Brain microvascular endothelial cell (primary cell): ENCODE data around the gene KISS1.

ENCODE experiments used
- DNase-seq: peaks from one replicate; pipeline ENCODE4 v3.0.0-alpha.2; 2020
- H3K27ac ChIP-seq: fragments of 250-450 bp; sonication (Bioruptor Pico); 2 replicates; pipeline ENCODE4 v1.5.1; 2020; ENCODE audit warnings: mild to moderate bottlenecking, moderate library complexity
- H3K27me3 ChIP-seq: fragments of 250-450 bp; sonication (Bioruptor Pico); replicated peaks from 2 replicates; pipeline ENCODE4 v1.5.1; 2020; ENCODE audit warnings: mild to moderate bottlenecking
- H3K36me3 ChIP-seq: fragments of 250-450 bp; sonication (Bioruptor Pico); replicated peaks from 2 replicates; pipeline ENCODE4 v1.5.1; 2020; ENCODE audit warnings: mild to moderate bottlenecking
- H3K4me3 ChIP-seq: 2 replicates; pipeline ENCODE4 v1.5.1; 2011; ENCODE audit warnings: low read depth, mild to moderate bottlenecking, control low read depth, low read length, moderate library complexity
- CTCF ChIP-seq: IDR thresholded peaks from 2 replicates; pipeline ENCODE4 v1.5.1; 2011; ENCODE audit warnings: low read depth, mild to moderate bottlenecking, moderate library complexity, low read length, control low read depth, inconsistent platforms; ENCODE audit errors: missing control alignments
- in situ Hi-C: cut with HindIII; loops from 2 replicates; pipeline ENCODE4 v1.10.0; 2017; ENCODE audit warnings: low sequenced_read_pairs, low pct_ligation_motif_present

Gene KISS1

DNA sequence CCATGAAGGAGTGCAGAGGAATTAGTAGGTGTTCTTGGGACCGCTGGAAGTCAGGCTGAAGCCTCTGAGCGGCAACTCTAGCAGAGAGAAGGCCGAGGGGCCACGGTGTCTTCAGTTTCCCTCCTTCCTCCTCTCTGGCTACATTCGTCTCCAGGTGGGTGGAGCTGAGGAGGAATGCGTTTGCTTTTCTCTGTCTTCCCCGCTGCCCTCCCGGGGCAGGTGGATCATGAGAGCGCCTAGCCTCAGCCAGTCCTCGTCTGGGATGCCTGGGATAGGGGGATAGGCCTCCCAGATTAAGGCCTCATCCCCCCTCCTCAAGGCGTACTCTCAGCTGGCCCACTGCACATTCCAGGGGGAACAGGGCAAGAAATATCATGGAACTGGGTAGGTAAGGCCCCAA lies 25.0 kb upstream of the KISS1 start:
- H3K27me3 ChIP-seq = peaks cover 3% of the 10 kb centered on the region
- no peak overlapping the region for H3K27ac ChIP-seq
- DNase-seq = no peak
- H3K36me3 ChIP-seq = no peaks in the 10 kb centered on the region
- in situ Hi-C loops = no loop called here
- no peak overlapping the region for H3K4me3 ChIP-seq
- TF ChIP-seq CTCF = no peak

- no peak for TF ChIP-seq CTCF
- Histone ChIP-seq H3K36me3 (no peaks in the 10 kb centered on the region), H3K27ac (no peak overlapping the region), H3K4me3 (no peak overlapping the region), H3K27me3 (peaks cover 4% of the 10 kb centered on the region)
- in situ Hi-C loops = no loop called here
- no peak for DNase-seq
Measured at GRCh38 chr1:204219971-204220616, 23.8 kb upstream of the KISS1 start.

DNA sequence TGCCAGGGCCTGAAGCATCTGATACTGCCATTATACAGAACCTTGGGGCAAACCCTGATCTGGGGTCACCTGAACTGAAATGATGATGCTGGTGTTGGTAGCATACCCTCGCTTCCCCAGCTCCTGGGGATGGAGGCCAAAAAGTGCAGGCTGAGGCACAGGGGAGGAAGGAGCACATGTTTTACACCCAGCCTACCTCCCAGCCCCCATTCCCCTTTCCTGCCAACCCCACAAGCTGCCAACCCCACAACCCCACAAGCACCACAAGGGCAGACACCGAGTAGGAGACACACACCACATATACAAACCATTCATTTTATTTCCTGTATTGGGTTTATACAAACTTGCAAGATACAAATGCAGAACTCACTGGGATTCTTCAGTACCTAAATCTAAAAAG lies 22.3 kb upstream of the KISS1 start:
- Histone ChIP-seq H3K27me3 (peaks cover 6% of the 10 kb centered on the region), H3K36me3 (no peaks in the 10 kb centered on the region), H3K4me3 (no peak overlapping the region), H3K27ac (no peak overlapping the region)
- in situ Hi-C loops = no loop called here
- TF ChIP-seq CTCF = no peak
- DNase-seq = no peak

DNA sequence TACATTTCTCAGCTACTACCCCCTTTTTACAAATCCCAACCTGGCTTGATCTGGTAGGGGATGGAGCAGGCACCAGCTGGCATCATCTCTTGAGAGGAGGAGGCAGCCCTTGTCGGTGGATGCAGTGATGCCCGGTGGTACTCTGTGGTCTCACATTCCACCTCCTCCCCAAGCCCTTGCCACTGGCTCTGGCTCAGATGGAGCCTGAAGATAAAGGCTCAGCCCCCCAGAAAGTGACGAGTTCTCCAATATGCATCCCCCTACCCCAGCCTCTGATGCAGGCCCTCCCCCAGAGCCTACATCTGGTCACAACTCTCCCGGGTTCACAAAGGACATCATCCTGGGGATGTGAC lies 21.3 kb upstream of the KISS1 start:
- H3K36me3 ChIP-seq = no peaks in the 10 kb centered on the region
- in situ Hi-C loops = no loop called here
- DNase-seq = no peak
- H3K27ac ChIP-seq = no peak overlapping the region
- no peak overlapping the region for H3K4me3 ChIP-seq
- H3K27me3 ChIP-seq = peaks cover 6% of the 10 kb centered on the region
- no peak for TF ChIP-seq CTCF

DNA sequence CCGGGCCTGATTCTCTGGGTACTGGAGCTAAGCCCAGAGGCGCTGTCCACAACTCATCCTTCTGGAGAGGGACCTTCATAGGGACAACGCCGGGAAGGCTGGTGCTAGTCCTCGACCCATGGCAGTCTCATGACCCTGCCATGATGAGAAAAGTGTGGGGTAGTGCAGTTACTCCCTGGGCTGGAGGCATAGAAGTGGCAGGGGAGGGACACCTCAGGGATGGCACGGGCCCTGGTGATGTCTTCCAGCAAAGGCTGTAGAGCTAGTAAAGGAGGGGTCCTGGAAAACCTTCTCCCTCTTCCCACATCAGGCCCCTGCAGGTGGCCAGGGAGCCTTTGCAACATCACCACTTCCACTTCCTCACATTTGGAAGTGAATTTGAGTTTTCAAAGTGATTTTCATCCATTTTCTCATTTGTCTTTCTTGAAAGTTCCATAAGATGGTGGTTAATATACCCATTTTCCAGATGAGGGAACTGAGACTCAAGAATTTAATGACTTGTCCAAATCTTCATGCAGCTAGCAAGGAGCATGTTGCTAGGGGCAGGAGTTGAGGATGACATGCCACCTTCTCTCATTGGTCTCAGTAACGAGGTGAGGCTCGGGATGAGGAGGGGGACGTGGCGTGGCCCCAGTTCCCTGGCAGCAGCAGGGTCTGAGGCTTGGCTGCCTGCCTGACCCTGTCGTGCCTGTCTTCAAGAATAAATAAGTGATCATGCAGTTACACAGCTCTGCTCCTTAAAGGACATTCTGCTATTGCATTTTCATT lies 20.8 kb upstream of the KISS1 start:
- H3K27me3 ChIP-seq = peaks cover 6% of the 10 kb centered on the region
- TF ChIP-seq CTCF = no peak
- no peak overlapping the region for H3K27ac ChIP-seq
- H3K36me3 ChIP-seq = no peaks in the 10 kb centered on the region
- in situ Hi-C loops = no loop called here
- H3K4me3 ChIP-seq = no peak overlapping the region
- no peak for DNase-seq
